DND-41 (cell line): ENCODE data around the gene CALCOCO1.

Experiments
- EZH2 ChIP-seq: IDR thresholded peaks from 3 replicates; pipeline ENCODE4 v1.6.1; 2012; ENCODE audit warnings: borderline replicate concordance, low read depth, mild to moderate bottlenecking, moderate library complexity, low read length, inconsistent platforms; ENCODE audit not compliant: severe bottlenecking
- TF ChIP-seq, protein P1 (sequence below): IDR thresholded peaks from 2 replicates; pipeline ENCODE4 v1.5.1; 2012; ENCODE audit warnings: borderline replicate concordance, low read length, moderate library complexity, mild to moderate bottlenecking; ENCODE audit not compliant: poor library complexity, severe bottlenecking; ENCODE audit errors: extremely low read depth

DNA sequence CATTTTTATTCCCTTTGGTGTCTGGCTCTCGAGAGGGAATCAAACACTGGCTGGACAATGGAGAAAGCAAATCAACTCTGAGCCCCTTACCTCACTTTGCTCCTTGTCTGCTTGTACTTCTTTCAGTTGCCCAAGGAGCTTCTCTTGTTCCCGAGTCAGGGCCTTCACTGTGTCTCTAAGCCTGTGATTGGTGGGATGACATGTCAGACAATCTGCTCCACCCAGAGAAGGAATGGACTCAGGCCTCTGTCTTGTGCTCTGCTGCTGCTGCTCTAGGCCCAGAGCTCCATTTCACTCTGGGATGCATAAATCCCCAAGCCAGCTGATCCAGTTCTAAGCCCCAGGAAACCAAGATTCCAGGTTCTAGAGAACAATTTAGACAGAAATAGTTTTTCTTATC lies 7.6 kb downstream of the CALCOCO1 start:
- TF ChIP-seq, protein P1, sequence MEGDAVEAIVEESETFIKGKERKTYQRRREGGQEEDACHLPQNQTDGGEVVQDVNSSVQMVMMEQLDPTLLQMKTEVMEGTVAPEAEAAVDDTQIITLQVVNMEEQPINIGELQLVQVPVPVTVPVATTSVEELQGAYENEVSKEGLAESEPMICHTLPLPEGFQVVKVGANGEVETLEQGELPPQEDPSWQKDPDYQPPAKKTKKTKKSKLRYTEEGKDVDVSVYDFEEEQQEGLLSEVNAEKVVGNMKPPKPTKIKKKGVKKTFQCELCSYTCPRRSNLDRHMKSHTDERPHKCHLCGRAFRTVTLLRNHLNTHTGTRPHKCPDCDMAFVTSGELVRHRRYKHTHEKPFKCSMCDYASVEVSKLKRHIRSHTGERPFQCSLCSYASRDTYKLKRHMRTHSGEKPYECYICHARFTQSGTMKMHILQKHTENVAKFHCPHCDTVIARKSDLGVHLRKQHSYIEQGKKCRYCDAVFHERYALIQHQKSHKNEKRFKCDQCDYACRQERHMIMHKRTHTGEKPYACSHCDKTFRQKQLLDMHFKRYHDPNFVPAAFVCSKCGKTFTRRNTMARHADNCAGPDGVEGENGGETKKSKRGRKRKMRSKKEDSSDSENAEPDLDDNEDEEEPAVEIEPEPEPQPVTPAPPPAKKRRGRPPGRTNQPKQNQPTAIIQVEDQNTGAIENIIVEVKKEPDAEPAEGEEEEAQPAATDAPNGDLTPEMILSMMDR: no peak
- TF ChIP-seq EZH2: no peak
